ENCODE results near the gene EPHA6. TPM values are rescaled to one million over a fixed set of nuclear protein-coding genes. Genes with fewer than 3 reads are reported as not detected.

Gene EPHA6
- polyA plus RNA-seq, 2 of the 4 experiments (the other 2 are of a cell fraction) = 0.08 TPM

- Histone ChIP-seq H3K27ac (no peak overlapping the region), H3K9me3 (no peaks in the 10 kb centered on the region), H3K4me2 (no peak overlapping the region), H3K4me1 (no peaks in the 10 kb centered on the region), H3K4me3 (no peak overlapping the region)
- no peak for TF ChIP-seq HEYL (CRISPR knock-in tag; IDR thresholded peaks at IDR 0.05)
- no peak for TF ChIP-seq FOXS1 (CRISPR knock-in tag; IDR thresholded peaks at IDR 0.05)
- TF ChIP-seq MAX (IDR thresholded peaks at IDR 0.05) = no peak
- TF ChIP-seq HOXB13 (CRISPR knock-in tag; IDR thresholded peaks at IDR 0.05; ENCODE audit: low read depth) = no peak
- TF ChIP-seq CTCF (IDR thresholded peaks at IDR 0.05) = no peak
- TF ChIP-seq EHF (CRISPR knock-in tag; IDR thresholded peaks at IDR 0.05) = no peak
- TF ChIP-seq ESRRA (IDR thresholded peaks at IDR 0.05; ENCODE audit: borderline replicate concordance, low read length) = no peak
- TF ChIP-seq PHF8 (IDR thresholded peaks at IDR 0.05; ENCODE audit: borderline replicate concordance, low read depth) = no peak
- no peak for TF ChIP-seq FOSB (CRISPR knock-in tag; IDR thresholded peaks at IDR 0.05)
- TF ChIP-seq ATOH8 (CRISPR knock-in tag; IDR thresholded peaks at IDR 0.05; ENCODE audit: low read depth) = no peak
- TF ChIP-seq FOSL2 (IDR thresholded peaks at IDR 0.05) = no peak
- no peak for TF ChIP-seq FOSL2 (CRISPR knock-in tag; IDR thresholded peaks at IDR 0.05)
- TF ChIP-seq ZC3H11A (IDR thresholded peaks at IDR 0.05) = no peak
- no peak for TF ChIP-seq SREBF2 (IDR thresholded peaks at IDR 0.05)
- TF ChIP-seq ZFP36 (IDR thresholded peaks at IDR 0.05; ENCODE audit: borderline replicate concordance, partially characterized antibody) = no peak
- no peak for TF ChIP-seq RAD21 (conservative IDR thresholded peaks at IDR 0.05 in 1 of 2, IDR thresholded peaks at IDR 0.05 in 1 of 2)
- TF ChIP-seq NPAS2 (CRISPR knock-in tag; IDR thresholded peaks at IDR 0.05; ENCODE audit: borderline replicate concordance) = no peak
- TF ChIP-seq HOXA7 (CRISPR knock-in tag; IDR thresholded peaks at IDR 0.05) = no peak
- TF ChIP-seq PBX3 (IDR thresholded peaks at IDR 0.05) = no peak
- TF ChIP-seq CHD2 (IDR thresholded peaks at IDR 0.05; ENCODE audit: low read length, partially characterized antibody) = no peak
- ChIA-PET POLR2A (no interaction called here), CTCF (no interaction called here)
- DNase-seq (ENCODE audit: low read depth in 1 of 2, low spot score in 1 of 2) = no peak
- no peak for FAIRE-seq
- ATAC-seq = no peak
Observed at GRCh38 chr3:97680210-97680609, 865.8 kb downstream of the EPHA6 start.

- no peak overlapping the region for H3K4me3 ChIP-seq
- no peak for ATAC-seq
- no peak overlapping the region for H3K4me2 ChIP-seq
- ChIA-PET CTCF (no interaction called here), POLR2A (no interaction called here)
- no peaks in the 10 kb centered on the region for H3K4me1 ChIP-seq
- no peak for FAIRE-seq
- no peak overlapping the region for H3K27ac ChIP-seq
- no peak for DNase-seq (ENCODE audit: low read depth in 1 of 2, low spot score in 1 of 2)
- no peaks in the 10 kb centered on the region for H3K9me3 ChIP-seq
- no peak for TF ChIP-seq NFE2L2 (conservative IDR thresholded peaks at IDR 0.05; ENCODE audit: low read length)
- no peak for TF ChIP-seq HDAC2 (IDR thresholded peaks at IDR 0.05)
- no peak for TF ChIP-seq JUNB (IDR thresholded peaks at IDR 0.05)
- no peak for TF ChIP-seq MAFK (IDR thresholded peaks at IDR 0.05; ENCODE audit: partially characterized antibody)
- no peak for TF ChIP-seq ZSCAN20 (CRISPR knock-in tag; IDR thresholded peaks at IDR 0.05)
- no peak for TF ChIP-seq HES2 (IDR thresholded peaks at IDR 0.05)
- TF ChIP-seq JUN (IDR thresholded peaks at IDR 0.05) = no peak
- TF ChIP-seq BHLHE40 (IDR thresholded peaks at IDR 0.05; ENCODE audit: low read depth, low read length) = no peak
- no peak for TF ChIP-seq ZC3H11A (IDR thresholded peaks at IDR 0.05)
- no peak for TF ChIP-seq GATA3 (IDR thresholded peaks at IDR 0.05; ENCODE audit: borderline replicate concordance)
- no peak for TF ChIP-seq CHD2 (IDR thresholded peaks at IDR 0.05; ENCODE audit: low read length, partially characterized antibody)
- no peak for TF ChIP-seq POLR2A (IDR thresholded peaks at IDR 0.05; ENCODE audit: low read length)
- no peak for TF ChIP-seq ELK1 (IDR thresholded peaks at IDR 0.05; ENCODE audit: low read depth, low read length)
- TF ChIP-seq NR3C1 (IDR thresholded peaks at IDR 0.05) = no peak
- TF ChIP-seq REST (IDR thresholded peaks at IDR 0.05) = no peak
- TF ChIP-seq ESRRA (IDR thresholded peaks at IDR 0.05; ENCODE audit: borderline replicate concordance, low read length) = no peak
- TF ChIP-seq ZNF302 (CRISPR knock-in tag; IDR thresholded peaks at IDR 0.05) = no peak
Observed at GRCh38 chr3:97680696-97681095, 866.3 kb downstream of the EPHA6 start.

Data from A549 (cell line).